Activated T-cell treated with anti-CD3 and anti-CD28 coated beads for 24 hours (primary cell): ENCODE data around the gene ARMC5.
"Not testable (repeated sequence)": the region's sequence is repeated elsewhere in the genome, so short reads cannot be mapped to it uniquely, and the experiment has no call there.

Experiments used
- DNase-seq: peaks from one replicate; pipeline ENCODE4 v3.0.0-alpha.2; 2020; ENCODE audit warnings: low read depth

ARMC5 gene

DNA sequence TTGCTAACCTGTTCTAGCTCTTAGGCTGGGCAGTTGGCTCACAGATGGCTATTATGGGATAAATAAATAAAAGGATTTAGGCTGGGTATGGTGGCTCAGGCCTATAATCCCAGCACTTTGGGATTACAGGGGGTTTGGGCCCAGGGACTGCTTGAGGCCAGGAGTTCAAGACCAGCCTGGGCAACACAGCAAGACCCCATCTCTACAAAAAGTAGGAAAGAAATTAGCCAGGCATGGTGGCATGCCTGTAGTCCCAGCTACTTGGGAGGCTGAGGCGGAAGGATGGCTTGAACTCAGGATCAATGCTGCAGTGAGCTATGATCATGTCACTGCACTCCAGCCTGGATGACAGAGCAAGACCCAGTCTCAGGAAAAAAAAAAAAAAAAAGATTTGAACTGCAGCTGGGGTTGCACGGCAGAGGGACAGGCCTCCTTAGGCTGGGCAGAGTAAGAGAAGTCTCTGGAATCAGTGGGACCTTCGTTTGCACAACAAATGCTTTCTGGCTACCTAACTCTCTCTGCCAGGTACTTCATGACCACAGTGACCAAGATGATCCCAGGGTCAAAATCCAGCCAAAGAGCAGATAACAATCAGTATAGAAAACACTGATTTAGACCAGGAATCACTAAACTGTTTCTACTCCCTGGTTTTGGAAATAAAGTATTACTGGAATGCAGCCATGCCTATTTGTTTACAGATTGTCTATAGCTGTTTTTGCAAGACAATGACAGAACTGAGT lies 42.1 kb downstream of the ARMC5 start:
- no peak for DNase-seq

DNA sequence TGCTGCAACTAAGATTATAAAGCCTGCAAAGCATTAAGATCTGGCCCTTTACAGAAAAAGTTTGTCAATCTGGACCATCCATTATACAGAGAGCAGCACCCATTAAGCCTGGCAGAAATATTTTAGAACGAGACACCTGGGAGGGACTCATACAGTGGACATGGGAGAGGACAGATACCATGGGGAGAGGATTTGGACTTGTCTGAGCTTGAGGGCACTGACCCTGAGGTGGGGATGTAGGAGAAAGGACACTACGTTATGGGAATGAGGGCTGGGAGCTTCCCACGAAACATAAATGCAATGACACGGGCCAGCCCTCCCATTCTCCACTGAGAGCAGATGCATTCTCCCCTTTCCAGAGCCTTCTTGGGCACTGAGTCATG lies 42.7 kb downstream of the ARMC5 start:
- no peak for DNase-seq

DNA sequence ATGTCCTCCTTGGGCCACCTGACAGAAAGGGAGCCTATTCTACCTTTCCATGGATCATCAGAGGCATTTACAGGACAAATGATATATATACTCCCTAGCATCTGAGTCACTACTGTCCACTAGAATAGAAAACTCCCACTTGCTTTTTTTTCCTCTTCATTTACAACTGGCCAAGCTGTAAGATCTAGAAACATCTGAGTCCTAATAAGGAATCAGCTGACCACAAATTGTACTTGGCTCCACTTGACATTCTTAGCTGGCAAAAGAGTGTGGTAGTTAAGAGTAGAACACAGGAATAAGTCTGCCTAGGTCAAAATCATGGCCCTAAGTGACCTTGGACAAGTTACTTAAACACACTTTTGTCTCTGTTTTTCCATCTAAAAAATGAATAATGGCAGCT lies 43.7 kb downstream of the ARMC5 start:
- no peak for DNase-seq

DNA sequence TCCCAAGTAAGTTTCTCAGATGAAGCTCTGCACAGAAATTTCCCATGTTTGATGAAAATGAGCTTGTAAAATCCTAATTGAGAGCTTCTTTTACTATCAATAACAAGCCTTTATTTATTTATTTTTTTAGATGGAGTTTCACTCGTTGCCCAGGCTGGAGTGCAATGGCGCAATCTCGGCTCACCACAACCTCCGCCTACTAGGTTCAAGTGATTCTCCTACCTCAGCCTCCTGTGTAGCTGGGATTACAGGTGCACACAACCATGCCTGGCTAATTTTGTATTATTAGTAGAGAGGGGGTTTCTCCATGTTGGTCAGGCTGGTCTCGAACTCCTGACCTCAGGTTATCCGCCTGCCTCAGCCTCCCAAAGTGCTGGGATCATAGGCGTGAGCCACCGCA lies 44.3 kb downstream of the ARMC5 start:
- not testable (repeated sequence) for DNase-seq

DNA sequence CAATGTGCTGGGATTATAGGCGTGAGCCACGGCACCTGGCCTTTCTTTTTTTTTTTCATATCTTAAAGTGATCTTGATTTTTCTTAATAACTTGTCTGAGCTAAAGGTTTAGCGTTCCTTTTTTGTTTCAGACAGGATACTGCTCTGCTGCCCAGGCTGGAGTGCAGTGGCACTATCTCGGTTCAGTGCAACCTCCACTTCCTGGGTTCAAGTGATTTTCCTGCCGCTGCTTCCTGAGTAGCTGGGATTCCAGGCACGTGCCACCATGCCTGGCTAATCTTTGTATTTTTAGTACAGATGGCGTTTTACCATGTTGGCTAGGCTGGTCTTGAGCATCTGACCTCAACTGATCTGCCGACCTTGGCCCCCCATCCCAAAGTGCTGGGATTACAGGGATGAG lies 44.9 kb downstream of the ARMC5 start:
- no peak for DNase-seq

DNA sequence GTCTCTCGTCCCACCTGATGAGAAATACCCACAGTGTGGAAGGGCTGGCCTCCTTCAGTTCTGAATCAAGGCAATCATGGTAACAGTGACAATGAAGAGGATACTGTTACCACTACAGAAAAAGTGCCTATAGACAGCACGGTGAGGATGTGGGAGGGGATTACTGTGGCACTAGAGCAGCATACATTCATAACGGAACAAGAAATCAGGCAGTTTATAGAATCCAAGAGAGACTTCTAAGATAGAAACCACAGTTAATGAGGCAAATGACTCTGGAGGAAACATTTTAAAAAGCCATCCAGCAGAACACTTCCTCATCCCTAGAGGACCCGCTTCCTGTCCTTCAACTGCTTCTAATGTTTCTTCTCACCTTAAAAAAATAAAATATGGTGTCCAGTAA lies 46.2 kb downstream of the ARMC5 start:
- DNase-seq = no peak

DNA sequence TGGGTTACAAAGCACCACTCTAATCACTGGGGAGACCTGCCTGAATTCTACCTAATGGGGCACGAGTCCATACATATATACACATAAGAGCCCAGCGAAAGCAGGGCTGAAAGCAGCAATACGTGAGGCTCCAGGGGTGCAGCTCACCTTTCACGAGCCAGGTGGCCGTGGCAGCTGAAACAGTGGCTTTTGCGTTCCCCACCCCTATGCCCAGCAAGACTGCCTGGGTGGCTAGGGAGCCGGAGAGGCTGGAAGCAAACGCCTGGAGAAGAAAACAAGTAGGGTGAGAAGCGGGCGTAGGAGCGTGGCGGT lies 48.3 kb downstream of the ARMC5 start:
- no peak for DNase-seq

DNA sequence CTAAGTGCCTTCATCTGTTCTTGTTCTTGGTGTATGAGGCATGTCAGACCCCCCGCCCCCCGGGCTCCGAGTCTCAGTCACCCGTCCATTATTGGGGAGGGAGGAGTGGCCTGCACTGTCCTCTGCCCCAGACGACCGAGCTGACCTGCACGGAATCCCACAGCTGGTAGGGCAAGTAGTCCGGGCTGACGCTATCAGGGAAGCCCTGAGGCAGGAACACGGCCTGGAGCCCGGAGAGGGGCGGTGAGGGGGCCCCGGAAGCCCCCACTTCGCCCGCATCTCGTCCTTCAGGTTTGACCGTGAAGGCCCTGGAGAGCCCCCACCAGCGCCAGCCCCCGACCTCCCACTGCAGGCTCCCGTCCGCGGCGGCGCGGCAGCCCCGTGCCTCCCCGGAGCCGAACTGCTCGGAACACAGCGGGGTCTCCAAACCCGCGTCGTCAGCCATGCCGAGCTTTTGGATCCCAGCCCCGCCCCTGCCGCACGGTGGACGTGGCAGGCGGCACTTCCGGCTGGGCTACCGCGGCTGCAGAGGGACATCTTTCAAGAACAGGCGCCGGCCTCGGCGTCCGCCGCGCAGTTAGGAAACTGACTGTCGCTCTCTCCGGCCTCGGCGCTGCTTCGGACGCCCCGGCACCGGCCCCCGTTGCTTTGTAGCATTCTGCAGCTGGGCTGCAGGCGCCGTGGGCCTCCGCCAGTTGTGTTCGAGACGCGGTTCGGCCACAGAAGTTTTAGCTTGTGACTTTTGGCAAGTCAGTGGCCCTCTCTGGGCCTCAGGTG lies 48.8 kb downstream of the ARMC5 start, which contains the start of gene RUSF1:
TSS of gene RUSF1 (minus strand) at position 463 of the 777 bp plus-strand sequence. CDS start at position 445, 18 bp downstream.
- DNase-seq = peak; percentile 82

DNA sequence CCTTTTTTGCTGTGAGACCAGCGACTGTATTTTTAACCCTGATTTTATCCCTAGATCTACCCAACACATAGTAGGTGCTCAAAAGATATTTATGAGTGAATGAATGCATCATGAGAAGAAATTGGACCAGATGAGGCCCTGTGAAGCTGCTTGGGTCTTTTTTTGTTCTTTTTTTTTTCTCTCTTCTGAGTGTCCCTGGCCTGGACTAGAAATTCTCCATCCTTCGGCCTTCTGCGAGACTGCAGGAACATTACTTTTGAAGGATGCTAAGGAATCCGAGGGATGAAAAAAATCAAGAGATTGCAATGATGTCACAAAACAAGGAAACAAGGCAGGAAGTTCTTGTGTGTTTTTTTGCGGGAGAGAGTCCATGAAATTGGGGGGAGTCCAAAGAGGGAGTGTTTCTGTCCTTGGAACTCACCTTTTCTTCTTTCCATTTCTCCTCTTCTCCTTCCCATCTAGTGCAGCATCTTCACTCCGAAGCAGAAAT lies 49.5 kb downstream of the ARMC5 start:
- DNase-seq = no peak

DNA sequence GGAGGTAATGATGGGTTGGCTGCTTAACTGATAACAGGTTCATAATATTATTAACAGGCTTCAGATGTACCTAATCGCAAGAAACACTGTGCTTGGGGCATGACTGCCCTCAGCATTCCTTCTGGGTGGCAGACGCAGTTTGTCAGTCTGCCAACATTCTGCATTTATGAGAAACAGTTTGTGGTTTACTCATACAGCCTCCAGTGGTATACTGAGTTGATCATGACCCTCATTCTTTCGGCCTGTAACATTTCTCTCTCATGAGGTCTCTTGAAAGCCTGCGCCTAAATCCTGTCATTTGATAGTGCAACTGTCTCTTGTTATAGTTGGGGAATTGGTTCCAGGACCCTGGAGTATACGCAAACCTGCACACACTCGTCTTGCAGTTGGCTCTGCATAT lies 53.8 kb downstream of the ARMC5 start:
- no peak for DNase-seq

DNA sequence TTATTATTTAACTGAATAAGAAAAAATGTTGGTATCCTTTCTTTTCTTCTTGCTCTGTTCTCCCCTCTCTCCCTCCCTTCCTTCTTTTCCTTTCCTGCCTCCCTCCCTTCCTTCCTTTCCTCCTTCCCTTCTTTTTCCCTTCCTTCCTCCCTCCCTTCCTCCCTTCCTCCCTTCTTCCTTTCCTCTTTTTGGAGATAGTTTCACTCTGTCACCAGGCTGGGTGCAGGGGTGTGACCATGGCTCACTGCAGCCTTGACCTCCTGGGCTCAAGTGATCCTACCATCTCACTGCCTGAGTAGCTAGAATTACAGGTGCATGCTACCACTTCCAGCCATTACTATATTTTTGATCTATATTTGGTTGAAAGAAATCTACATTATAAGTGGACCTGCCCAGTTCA lies 54.6 kb downstream of the ARMC5 start:
- no peak for DNase-seq
